IPS-18a (cell line): Measurements from ENCODE around the gene STOM.

Source experiments
- H3K27ac ChIP-seq: one replicate; pipeline ENCODE4 v1.5.1; 2013; ENCODE audit warnings: low read length
- H3K27me3 ChIP-seq: one replicate; pipeline ENCODE4 v1.6.1; 2013; ENCODE audit warnings: mild to moderate bottlenecking, low read length; ENCODE audit not compliant: control insufficient read depth, insufficient read depth
- H3K36me3 ChIP-seq: one replicate; pipeline ENCODE4 v1.6.1; 2013; ENCODE audit warnings: low read depth, low read length; ENCODE audit not compliant: control insufficient read depth
- H3K4me1 ChIP-seq: one replicate; pipeline ENCODE4 v1.6.1; 2013; ENCODE audit warnings: low read depth, low read length; ENCODE audit not compliant: control insufficient read depth
- H3K4me3 ChIP-seq: one replicate; pipeline ENCODE4 v1.5.1; 2013; ENCODE audit warnings: low read length
- H3K9ac ChIP-seq: one replicate; pipeline ENCODE4 v1.6.1; 2013; ENCODE audit warnings: mild to moderate bottlenecking, low read length, moderate library complexity
- H3K9me3 ChIP-seq: one replicate; pipeline ENCODE4 v1.6.1; 2013; ENCODE audit warnings: low read depth, low read length; ENCODE audit not compliant: control insufficient read depth

Gene STOM

DNA sequence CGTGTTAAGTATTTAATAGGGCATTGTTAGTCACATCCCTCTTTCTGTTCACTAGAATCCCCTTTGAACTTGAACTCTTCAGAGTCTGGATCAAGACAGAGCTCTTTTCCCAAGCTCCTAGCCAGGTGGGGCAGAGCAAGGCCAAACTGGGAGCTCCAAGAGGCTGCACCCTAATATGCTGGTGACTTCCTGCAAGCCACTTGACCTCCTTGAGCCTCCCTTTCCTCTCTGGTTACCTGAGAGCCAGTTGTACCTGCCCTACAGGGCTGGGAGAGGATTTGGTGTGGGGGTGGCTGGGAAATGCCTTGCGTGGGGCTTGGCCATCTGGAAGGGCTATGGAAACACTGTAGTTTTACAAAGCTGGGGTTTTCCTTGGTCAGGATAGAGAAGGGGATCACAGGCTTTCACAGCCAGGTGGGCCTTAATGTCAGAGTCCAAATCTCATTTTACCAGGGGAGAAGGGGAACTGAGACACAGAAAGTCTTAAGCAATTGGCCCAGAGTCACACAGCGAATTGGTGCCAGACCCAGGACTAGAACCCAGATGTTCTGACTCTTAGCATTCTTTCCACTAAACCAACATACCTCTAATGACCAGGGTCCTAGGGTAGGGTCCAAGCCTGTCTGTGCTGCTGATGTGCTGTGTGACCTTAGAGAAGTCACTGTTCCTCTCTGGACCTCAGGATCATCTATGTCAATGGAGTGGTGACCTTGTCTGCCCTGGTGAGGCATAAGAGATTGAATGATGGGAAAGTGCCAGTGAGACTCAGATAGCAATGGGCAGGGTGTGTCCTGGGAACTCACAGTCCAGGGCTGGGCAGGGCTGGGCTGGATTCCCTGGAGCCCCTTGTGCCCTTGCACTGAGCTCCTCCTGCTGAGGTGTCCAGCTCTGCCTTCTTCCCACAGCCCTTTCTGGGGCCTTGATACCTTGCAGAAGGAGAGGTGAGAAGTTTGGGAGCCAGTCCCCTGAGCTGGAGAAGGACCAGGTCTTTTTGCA is 66.3 kb downstream of the STOM start:
- Histone ChIP-seq H3K9ac (no peak overlapping the region), H3K36me3 (no peaks in the 10 kb centered on the region), H3K4me3 (no peak overlapping the region), H3K9me3 (no peaks in the 10 kb centered on the region), H3K27ac (no peak overlapping the region), H3K4me1 (peaks cover 16% of the 10 kb centered on the region), H3K27me3 (peaks cover 15% of the 10 kb centered on the region)

DNA sequence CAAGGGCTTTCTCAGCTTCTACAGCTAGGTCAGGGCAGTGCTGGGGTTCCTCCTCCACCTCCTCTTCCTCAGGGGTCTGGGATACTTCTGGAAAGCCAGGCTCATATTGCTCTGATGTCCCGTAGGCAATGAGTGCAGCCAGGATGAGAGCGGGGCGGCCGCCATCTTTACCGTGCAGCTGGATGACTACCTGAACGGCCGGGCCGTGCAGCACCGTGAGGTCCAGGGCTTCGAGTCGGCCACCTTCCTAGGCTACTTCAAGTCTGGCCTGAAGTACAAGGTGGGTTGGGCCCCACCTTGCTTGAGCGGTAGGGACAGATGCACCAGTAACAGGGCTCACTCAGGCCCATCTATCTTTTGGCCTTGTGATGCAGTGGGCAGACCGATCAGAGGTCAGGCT is 67.3 kb downstream of the STOM start:
- Histone ChIP-seq H3K9ac (no peak overlapping the region), H3K27ac (no peak overlapping the region), H3K4me1 (peaks cover 25% of the 10 kb centered on the region), H3K36me3 (no peaks in the 10 kb centered on the region), H3K4me3 (no peak overlapping the region), H3K27me3 (peaks cover 15% of the 10 kb centered on the region), H3K9me3 (no peaks in the 10 kb centered on the region)

DNA sequence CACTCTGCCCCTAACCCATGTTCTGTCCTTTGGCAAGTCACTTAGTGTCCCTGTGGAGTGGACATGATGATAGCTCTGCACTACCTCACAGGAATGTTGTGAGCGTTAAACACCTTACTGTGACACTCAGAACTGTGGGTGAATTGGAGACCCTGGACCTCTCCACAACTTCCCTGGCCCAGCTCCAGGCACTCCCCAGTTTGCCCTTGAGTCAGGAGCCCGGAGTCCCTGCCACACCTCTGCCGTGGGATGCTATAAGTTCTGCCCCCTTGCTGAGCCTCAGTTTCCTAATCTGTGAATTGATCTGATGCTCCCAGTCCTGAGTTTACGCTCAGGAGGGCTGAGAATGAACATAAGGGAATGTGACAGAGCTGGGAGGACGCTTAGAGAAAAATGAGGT is 67.7 kb downstream of the STOM start:
- Histone ChIP-seq H3K36me3 (no peaks in the 10 kb centered on the region), H3K9me3 (no peaks in the 10 kb centered on the region), H3K9ac (no peak overlapping the region), H3K27ac (no peak overlapping the region), H3K4me3 (no peak overlapping the region), H3K4me1 (peaks cover 27% of the 10 kb centered on the region), H3K27me3 (peaks cover 15% of the 10 kb centered on the region)

DNA sequence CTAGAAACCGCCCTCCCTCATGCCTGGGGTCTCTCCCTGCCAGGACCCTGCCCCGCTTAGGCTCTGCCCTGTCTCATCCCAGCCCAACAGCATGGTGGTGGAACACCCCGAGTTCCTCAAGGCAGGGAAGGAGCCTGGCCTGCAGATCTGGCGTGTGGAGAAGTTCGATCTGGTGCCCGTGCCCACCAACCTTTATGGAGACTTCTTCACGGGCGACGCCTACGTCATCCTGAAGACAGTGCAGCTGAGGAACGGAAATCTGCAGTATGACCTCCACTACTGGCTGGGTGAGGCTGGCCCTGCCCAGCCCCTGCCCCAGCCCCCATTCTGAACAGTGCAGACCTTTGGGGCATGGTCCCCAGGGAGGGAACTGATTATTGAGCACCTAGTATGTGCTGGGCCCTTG is 68.2 kb downstream of the STOM start:
- Histone ChIP-seq H3K9ac (no peak overlapping the region), H3K9me3 (no peaks in the 10 kb centered on the region), H3K4me3 (no peak overlapping the region), H3K4me1 (peaks cover 27% of the 10 kb centered on the region), H3K36me3 (no peaks in the 10 kb centered on the region), H3K27me3 (peaks cover 15% of the 10 kb centered on the region), H3K27ac (no peak overlapping the region)

DNA sequence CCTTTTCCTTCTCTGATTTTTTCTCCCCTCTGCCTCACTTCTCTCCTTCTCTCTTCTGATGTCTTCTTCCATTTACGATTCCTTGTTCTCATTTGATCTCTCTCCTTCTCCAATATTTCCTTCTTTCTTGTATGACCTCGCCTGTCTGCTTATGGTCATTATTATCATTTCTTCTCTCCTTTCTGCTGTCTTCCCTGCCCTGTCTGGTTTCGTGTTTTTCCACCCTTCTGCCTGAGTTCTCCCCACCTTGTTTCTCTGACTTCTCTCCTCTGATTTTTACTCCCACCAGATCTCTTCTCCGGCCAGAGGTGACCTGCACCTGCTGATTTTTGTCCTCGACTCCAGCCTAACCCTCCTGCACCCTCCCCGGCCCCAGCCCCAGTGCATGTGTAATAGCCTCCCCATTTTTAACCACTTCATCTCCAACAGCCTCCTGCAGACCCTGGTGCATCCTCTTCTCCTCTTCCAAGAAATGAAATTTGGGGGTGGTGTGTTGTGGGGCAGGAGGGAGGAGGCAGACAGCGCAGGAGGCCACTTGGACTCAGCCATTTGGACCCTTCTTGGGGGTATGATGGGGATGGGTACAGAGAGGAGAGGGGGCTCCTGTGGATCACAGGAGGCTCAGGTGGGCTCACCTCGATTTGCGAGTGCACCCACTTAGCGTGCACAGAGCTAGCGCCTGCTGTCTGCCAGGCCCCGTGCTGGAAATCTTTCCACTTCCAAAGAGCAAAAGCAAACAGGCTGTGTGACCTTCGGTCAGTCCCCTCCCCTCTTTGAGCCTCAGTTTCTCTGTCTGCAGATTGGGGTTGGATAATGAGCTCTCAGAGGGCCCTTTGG is 69.5 kb downstream of the STOM start:
- Histone ChIP-seq H3K9ac (peak overlapping the region; percentile 21), H3K27me3 (peaks cover 15% of the 10 kb centered on the region), H3K36me3 (no peaks in the 10 kb centered on the region)

DNA sequence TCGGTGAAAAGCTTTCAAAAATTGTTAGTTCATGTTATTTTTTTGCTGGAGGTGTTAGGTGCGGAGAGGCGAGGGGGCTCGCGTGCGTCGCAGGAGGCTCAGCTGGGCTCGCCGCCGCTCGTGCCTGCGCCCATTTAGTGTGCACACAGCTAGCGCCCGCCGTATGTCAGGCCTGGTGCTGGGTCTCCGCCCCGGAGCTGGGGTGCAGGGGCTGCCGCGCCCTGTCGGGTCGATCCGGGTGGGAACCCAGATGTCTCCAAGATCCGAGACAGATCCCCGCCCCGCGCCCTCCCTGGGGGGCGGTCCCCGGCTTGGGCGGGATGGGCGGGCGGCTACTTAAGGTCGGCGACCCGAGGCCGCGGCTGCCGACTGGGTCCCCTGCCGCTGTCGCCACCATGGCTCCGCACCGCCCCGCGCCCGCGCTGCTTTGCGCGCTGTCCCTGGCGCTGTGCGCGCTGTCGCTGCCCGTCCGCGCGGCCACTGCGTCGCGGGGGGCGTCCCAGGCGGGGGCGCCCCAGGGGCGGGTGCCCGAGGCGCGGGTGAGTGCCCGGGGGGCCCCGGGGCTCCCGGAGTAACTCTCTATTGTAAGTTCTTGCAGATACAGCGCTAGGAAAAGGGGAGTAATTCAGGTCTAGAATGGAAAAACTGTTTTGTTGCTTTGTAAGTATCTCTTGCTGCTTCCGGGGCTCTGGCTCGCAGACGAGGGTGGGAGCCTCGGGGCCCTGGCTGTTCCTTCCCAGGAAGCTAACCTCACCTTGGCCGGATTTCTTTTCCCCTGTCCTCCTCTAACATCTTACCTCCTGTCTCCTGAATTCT is 70.4 kb downstream of the STOM start:
- Histone ChIP-seq H3K4me1 (peaks cover 22% of the 10 kb centered on the region), H3K27me3 (peaks cover 15% of the 10 kb centered on the region), H3K9ac (peak overlapping the region; percentile 21), H3K27ac (no peak overlapping the region), H3K36me3 (no peaks in the 10 kb centered on the region), H3K9me3 (no peaks in the 10 kb centered on the region), H3K4me3 (peak overlapping the region; percentile 55)

More for the DNA sequence above, 69.5 kb downstream of the STOM start:
- Histone ChIP-seq H3K27ac (no peak overlapping the region), H3K4me1 (peaks cover 22% of the 10 kb centered on the region), H3K4me3 (peak overlapping the region; percentile 55), H3K9me3 (no peaks in the 10 kb centered on the region)

GRCh38 chr9:121298689-121299466 is 71.2 kb downstream of the STOM start:
- H3K9me3 ChIP-seq: no peaks in the 10 kb centered on the region
- peaks cover 15% of the 10 kb centered on the region for H3K27me3 ChIP-seq
- peaks cover 22% of the 10 kb centered on the region for H3K4me1 ChIP-seq
- H3K27ac ChIP-seq: no peak overlapping the region
- no peaks in the 10 kb centered on the region for H3K36me3 ChIP-seq
- H3K4me3 ChIP-seq: peak overlapping the region; percentile 43
- H3K9ac ChIP-seq: no peak overlapping the region

DNA sequence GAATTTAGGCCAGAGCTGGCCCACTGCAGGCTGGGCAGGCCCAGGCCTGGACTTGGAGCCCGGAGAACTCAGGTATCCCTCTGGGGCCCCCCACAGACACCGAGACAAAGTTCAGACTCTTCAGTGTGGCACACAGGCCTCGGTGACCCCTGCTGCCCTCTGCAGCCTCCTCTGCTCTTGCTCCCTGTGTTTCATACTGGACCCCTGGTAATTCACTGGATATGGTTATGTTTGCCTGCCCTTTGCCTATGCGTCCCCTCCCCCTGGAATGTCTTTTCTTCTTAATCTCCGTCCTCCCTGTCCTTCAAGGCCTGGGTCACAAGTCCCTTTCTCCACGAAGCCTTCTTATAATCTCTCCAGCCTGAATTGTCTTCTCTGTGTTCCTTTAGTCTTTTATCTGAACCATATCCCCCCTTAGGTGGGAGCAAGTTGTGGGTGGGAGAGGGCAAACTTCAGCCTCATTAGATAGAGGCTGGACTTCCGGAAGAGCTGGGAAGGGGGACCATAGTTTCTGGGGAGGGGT is 72.0 kb downstream of the STOM start:
- Histone ChIP-seq H3K9me3 (no peaks in the 10 kb centered on the region), H3K27ac (no peak overlapping the region), H3K4me3 (no peak overlapping the region), H3K27me3 (peaks cover 15% of the 10 kb centered on the region), H3K9ac (no peak overlapping the region), H3K36me3 (no peaks in the 10 kb centered on the region), H3K4me1 (peaks cover 22% of the 10 kb centered on the region)

DNA sequence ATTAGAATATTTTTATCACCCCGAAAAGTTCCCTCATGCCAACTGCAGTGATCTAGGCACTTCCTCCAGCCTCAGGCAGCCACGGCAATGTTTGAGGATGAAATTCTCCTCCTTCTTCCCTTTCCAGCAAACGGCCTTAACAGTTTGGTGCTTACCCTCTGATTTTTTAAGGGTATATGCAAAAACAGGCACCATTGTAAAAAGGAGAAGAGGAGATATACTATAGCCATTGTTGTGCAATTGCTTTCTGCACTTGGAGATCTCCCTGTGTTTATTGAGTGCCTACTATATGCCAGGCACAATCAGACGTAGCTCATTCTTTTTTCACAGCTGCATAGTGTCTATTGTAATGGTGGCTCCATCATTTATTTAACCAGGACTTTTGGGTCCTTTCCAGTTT is 72.7 kb downstream of the STOM start:
- H3K9me3 ChIP-seq: no peaks in the 10 kb centered on the region
- no peak overlapping the region for H3K27ac ChIP-seq
- peaks cover 15% of the 10 kb centered on the region for H3K27me3 ChIP-seq
- no peak overlapping the region for H3K9ac ChIP-seq
- H3K4me1 ChIP-seq: peaks cover 22% of the 10 kb centered on the region
- no peaks in the 10 kb centered on the region for H3K36me3 ChIP-seq
- no peak overlapping the region for H3K4me3 ChIP-seq

- Histone ChIP-seq H3K9ac (no peak overlapping the region), H3K27me3 (peaks cover 15% of the 10 kb centered on the region), H3K27ac (no peak overlapping the region), H3K4me1 (peaks cover 22% of the 10 kb centered on the region), H3K9me3 (no peaks in the 10 kb centered on the region), H3K4me3 (no peak overlapping the region), H3K36me3 (no peaks in the 10 kb centered on the region)
These were observed 73.6 kb downstream of the STOM start for GRCh38 chr9:121296213-121297127.
